NCI-H748 treated with DMSO at 0.1 percent for 48 hours (cell line): ENCODE data around the gene ANKMY1.
"Not testable (repeated sequence)": the region's sequence is repeated elsewhere in the genome, so short reads cannot be mapped to it uniquely, and the experiment has no call there.

ENCODE experiments used
- DNase-seq: peaks from one replicate; lab custom pipeline; 2025; lab: John Stamatoyannopoulos, UW

The ANKMY1 gene

GRCh38 chr2:240503375-240503774 is 54.4 kb downstream of the ANKMY1 start:
- DNase-seq, result no peak

DNA sequence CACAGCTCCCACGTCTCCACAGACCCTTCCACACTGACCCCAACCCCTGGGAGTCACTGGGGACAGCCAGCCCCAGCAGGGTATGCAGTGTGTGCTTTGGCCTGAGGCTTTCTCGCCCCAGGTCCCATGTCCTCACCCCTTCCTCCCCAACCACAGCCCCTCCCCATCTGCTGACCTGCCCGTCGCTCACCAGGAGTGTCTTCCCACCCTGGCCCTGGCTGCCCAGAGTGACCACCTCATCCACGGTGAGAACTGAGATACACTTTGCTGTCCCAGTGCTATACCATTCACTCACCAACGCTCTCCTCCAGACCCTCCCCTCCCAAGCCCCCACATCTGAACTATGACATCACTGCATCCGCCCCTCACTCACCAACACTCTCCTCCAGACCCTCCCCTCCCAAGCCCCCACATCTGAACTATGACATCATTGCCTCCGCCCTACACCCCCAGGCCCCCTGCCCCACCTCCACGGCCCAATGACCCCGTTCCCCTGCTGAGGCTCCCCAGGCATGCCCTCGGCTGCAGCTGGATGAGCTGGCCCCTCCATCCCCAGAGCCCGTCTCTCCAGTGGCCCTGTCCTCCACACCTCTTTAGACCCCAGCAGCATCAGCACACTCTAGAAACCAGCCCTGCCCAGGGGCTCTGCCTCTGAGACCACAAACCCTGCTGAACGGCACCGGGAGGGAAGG is 55.2 kb downstream of the ANKMY1 start:
- DNase-seq, result no peak

DNA sequence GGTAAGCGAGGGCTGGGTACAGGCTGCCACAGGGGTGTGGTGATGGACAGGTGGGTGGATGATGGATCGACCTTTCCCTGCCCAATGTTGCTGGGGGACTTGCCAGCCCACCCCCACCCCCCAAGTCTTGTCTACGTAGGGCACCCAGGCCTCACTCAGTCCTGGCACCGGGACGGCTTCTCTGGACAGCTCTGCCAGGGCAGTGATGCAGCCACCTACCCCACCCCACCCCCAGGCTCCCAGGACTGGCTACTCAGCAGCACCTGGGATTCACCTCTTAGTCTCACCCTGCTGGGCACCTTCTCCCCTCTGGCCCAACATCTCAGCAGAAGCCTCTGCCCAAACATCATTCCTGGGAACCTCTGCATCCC is 55.7 kb downstream of the ANKMY1 start:
- DNase-seq, result no peak

DNA sequence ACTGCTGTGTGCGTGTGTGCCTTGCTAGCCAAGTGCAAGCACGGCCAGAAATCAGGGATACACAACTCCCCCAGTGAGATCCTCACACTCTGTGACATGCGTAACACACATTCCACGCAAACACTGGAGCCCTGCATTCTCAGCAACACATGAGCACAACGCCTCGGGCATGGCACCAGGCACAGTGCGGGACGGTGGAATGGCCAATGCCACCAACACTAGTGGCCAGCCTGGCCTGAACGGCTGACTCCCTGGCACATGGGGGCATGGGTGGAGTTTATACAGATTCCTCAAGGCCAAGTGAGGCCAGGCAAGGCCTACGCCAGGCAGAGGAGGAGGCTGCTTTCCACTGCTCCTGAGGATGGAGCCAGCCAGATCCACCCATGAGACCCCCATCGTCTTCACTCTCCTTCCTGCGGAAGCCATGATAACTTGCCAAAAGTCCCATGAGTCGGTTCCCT is 56.2 kb downstream of the ANKMY1 start:
- DNase-seq, result no peak

GRCh38 chr2:240500561-240501423 is 57.0 kb downstream of the ANKMY1 start:
- no peak for DNase-seq

- DNase-seq, result no peak
These were observed 58.2 kb downstream of the ANKMY1 start for GRCh38 chr2:240499309-240500301.

GRCh38 chr2:240498958-240499260 is 58.9 kb downstream of the ANKMY1 start:
- no peak for DNase-seq

- no peak for DNase-seq
These were observed 59.4 kb downstream of the ANKMY1 start for GRCh38 chr2:240498171-240498957.

- not testable (repeated sequence) for DNase-seq
These were observed 60.7 kb downstream of the ANKMY1 start for GRCh38 chr2:240497082-240497481.

- not testable (repeated sequence) for DNase-seq
These were observed 62.8 kb downstream of the ANKMY1 start for GRCh38 chr2:240494942-240495341.

DNA sequence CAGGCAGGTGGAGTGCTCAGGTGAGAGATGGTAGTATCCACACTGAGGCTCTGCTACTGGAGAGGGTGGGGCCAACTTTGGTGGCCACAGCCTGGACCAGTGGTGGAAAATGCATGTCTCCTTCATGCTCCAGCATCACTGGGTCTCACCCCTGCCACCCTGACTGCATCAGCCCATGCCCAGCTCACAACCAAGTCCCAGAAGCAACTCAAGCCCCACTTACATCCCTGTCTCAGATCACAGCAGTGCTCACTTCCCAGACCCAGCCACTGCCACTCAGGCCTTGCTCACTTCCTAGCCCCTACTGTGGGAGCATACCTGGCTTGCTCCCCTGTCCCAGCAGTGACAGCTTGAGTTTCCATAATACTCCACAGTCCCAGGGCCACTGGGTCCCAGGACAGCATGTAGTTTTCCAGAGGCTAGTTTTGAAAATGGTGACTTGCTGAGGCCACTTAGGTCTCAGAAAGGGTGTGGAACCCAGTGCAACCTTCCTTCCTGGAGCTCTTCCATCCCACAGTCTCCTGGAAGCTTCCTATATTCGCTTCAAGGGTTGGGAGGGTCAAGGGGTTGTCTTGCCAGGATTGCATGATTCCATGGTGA is 63.5 kb downstream of the ANKMY1 start:
- no peak for DNase-seq

GRCh38 chr2:240491483-240491882 is 66.3 kb downstream of the ANKMY1 start:
- no peak for DNase-seq

DNA sequence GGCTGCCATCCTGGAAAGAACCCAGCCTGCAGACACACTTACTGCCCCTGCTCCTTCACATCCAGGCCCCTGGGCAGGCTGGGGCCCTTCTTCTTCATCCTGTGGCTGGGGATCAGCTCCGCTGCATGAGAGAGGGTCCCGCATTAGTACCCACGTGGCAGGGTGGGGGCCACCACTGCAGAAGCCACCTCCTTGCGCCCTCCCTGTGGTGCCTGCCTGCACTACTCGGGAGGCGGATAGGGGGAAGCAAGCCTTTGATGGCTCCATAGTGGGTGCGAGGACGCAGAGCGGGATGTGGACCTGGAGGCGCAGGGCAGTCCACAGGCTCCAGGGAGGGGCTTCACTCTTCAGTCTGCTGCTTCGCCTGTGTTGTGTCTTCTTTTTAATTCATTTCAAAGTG is 75.6 kb downstream of the ANKMY1 start:
- no peak for DNase-seq

GRCh38 chr2:240481720-240482119 is 76.1 kb downstream of the ANKMY1 start:
- DNase-seq, result no peak

GRCh38 chr2:240480834-240481623 is 76.8 kb downstream of the ANKMY1 start:
- DNase-seq, result no peak

GRCh38 chr2:240479111-240479501 is 78.7 kb downstream of the ANKMY1 start:
- DNase-seq, result no peak

DNA sequence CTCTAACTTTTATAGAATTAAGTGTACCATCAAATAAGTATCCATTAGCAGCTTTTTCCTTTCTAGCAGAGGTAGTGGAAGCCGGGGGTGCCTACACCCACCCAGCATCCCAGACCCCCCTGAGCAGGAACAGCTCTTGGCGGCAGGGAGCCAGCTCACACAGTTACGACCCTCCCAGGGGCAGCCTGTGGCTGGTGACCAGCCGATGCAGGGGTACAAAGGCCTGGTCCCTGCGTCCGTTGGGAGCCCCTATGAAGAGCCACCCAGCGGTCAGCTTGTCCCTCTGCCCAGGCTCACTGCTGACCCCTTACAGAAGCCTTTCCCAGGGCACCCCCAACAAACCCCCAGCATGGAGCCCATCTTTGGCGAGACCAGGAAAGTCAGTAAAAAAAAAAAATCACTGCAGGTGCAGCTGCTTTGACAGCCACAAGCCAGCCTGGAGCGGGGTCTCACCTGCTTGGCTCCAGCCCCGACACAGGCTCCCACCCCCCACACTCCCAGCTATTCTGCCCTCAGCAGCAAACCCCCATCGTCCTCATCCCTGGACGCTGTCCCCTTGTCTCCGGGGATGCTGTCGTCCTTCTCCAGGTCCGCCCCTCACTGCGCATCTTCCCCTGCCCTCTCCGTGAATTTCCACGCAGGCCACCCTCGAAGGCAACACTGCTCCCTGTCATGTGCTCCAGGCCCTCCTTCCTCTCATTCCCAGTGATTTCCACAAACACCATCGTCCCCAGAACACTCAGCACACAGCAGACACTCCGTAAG is 79.3 kb downstream of the ANKMY1 start:
- DNase-seq, result no peak

- no peak for DNase-seq
These were observed 79.9 kb downstream of the ANKMY1 start for GRCh38 chr2:240477916-240478315.

GRCh38 chr2:240473211-240473610 is 84.6 kb downstream of the ANKMY1 start:
- no peak for DNase-seq
